HepG2 (cell line): ENCODE results near the gene NMNAT3. TPM values are rescaled to one million over a fixed set of nuclear protein-coding genes. Genes with fewer than 3 reads are reported as not detected.

Source experiments
- ATAC-seq: fragments of 200-7000 bp; cut with Tn5 transposase; 3 replicates; pipeline ENCODE4 v1.9.1; 2020; ENCODE audit warnings: mild to moderate bottlenecking, moderate library complexity
- BruUV-seq: library from RNA; stranded (reverse); fragments of 400-500 nt; replicated peaks from 2 replicates; lab custom pipeline; 2021; lab: Mats Ljungman, UMichigan
- CTCF ChIA-PET: fragments of 300-600 bp; formaldehyde crosslinking; extraction: SDS; loops from one replicate; lab custom pipeline; 2021; ENCODE audit warnings: low total read pairs, inconsistent platforms, low intra/inter-chr PET ratio; lab: Yijun Ruan, JAX
- POLR2A ChIA-PET: fragments of 350-600 bp; sonication (Branson Sonifier 250); formaldehyde crosslinking; loops from one replicate; lab custom pipeline; 2020; ENCODE audit warnings: antibody characterized with exemption, inconsistent platforms; lab: Yijun Ruan, JAX
- DNase-seq: peaks from one replicate; pipeline ENCODE4 v3.0.0-alpha.2; 2015; ENCODE audit warnings: low spot score
- FAIRE-seq: peaks from 3 replicates; lab custom pipeline; 2011; peaks lifted over from hg19 to GRCh38; lab: Jason Lieb, UNC
- H2AFZ ChIP-seq: one replicate; pipeline ENCODE4 v1.6.1; 2011; ENCODE audit warnings: low read length, inconsistent platforms
- H3K27ac ChIP-seq: fragments of 300-600 bp; 3 replicates; pipeline ENCODE4 v1.8.0; 2011; ENCODE audit warnings: mixed run types, mild to moderate bottlenecking, mixed read lengths, low read length, inconsistent platforms; ENCODE audit not compliant: insufficient read depth; ENCODE audit errors: extremely low read length
- H3K27me3 ChIP-seq, 2 experiments: fragments of 200-600 bp in 1 of 2; 2 replicates in 1 of 2; 3 replicates in 1 of 2; pipeline versions ENCODE4 v1.6.0 to v1.8.0; 2011; ENCODE audit warnings: low read length in 2 of 2, mild to moderate bottlenecking in 2 of 2, moderate library complexity in 2 of 2, inconsistent platforms in 1 of 2; ENCODE audit not compliant: insufficient read depth in 2 of 2, control insufficient read depth in 1 of 2
- H3K36me3 ChIP-seq, 2 experiments: fragments of 200-600 bp in 1 of 2; replicated peaks in 1 of 2; 2 replicates in 1 of 2; 3 replicates in 1 of 2; pipeline versions ENCODE4 v1.5.1 to v1.8.0; 2011; ENCODE audit warnings: low read length in 2 of 2, inconsistent platforms in 1 of 2; ENCODE audit not compliant: insufficient read depth in 2 of 2, control insufficient read depth in 1 of 2
- H3K4me1 ChIP-seq: 2 replicates; pipeline ENCODE4 v1.5.1; 2012; ENCODE audit warnings: low read length, inconsistent platforms; ENCODE audit not compliant: insufficient read depth
- H3K4me2 ChIP-seq: 2 replicates; pipeline ENCODE4 v1.6.0; 2011; ENCODE audit warnings: low read depth, low read length, inconsistent platforms
- H3K4me3 ChIP-seq, 3 experiments: fragments of 200-600 bp in 1 of 3; sonication (generic), shearing (Covaris generic) in 1 of 3; replicated peaks in 1 of 3; 2 replicates each; pipeline ENCODE4 v1.5.1; 2011 to 2016; ENCODE audit warnings: low read length in 3 of 3, inconsistent platforms in 2 of 3, low read depth in 2 of 3, mild to moderate bottlenecking in 2 of 3, control low read depth in 1 of 3, mixed read lengths in 1 of 3; ENCODE audit not compliant: insufficient read depth in 1 of 3
- H3K79me2 ChIP-seq: one replicate; pipeline ENCODE4 v1.6.1; 2011; ENCODE audit warnings: low read length, inconsistent platforms; ENCODE audit not compliant: insufficient read depth
- H3K9ac ChIP-seq: 2 replicates; pipeline ENCODE4 v1.6.0; 2011; ENCODE audit warnings: mild to moderate bottlenecking, low read depth, low read length, inconsistent platforms; ENCODE audit not compliant: insufficient read depth
- H3K9me3 ChIP-seq: 2 replicates; pipeline ENCODE4 v1.5.1; 2012; ENCODE audit warnings: mild to moderate bottlenecking, low read length
- H4K20me1 ChIP-seq: 2 replicates; pipeline ENCODE4 v1.6.0; 2011; ENCODE audit warnings: inconsistent platforms, mild to moderate bottlenecking, low read length, moderate library complexity; ENCODE audit not compliant: insufficient read depth
- CEBPB ChIP-seq: IDR thresholded peaks from 2 replicates; pipeline ENCODE4 v1.6.1; 2011; ENCODE audit warnings: low read depth, low read length, improper control_type of control experiment, borderline replicate concordance
- GABPA ChIP-seq, 2 experiments: IDR thresholded peaks; 2 replicates each; pipeline ENCODE4 v1.6.1; 2011 to 2016; ENCODE audit warnings: low read depth in 2 of 2, low read length in 1 of 2, missing biosample characterization in 1 of 2, missing genetic modification characterization in 1 of 2
- MAF1 ChIP-seq: sonication (generic); formaldehyde crosslinking; IDR thresholded peaks from 2 replicates; pipeline ENCODE4 v1.5.0; 2020; ENCODE audit warnings: missing genetic modification reagents, borderline replicate concordance
- PITX1 ChIP-seq: sonication (generic); formaldehyde crosslinking; IDR thresholded peaks from 2 replicates; pipeline ENCODE4 v1.5.1; 2020; ENCODE audit warnings: mild to moderate bottlenecking, missing genetic modification reagents
- RCOR2 ChIP-seq: IDR thresholded peaks from 2 replicates; pipeline ENCODE4 v1.6.1; 2016; ENCODE audit warnings: missing biosample characterization, missing genetic modification reagents
- ZNF232 ChIP-seq: sonication (generic); formaldehyde crosslinking; IDR thresholded peaks from 2 replicates; pipeline ENCODE4 v1.4.0; 2020; ENCODE audit warnings: missing genetic modification reagents, borderline replicate concordance
- ZNF558 ChIP-seq: sonication (generic); formaldehyde crosslinking; IDR thresholded peaks from 2 replicates; pipeline ENCODE4 v1.9.0; 2022; ENCODE audit warnings: mild to moderate bottlenecking, missing genetic modification reagents, borderline replicate concordance
- WGBS: methylation state at CpG from one replicate; pipeline ENCODE4 v1.1.6; 2017; ENCODE audit warnings: low lambda C conversion rate; 5-methylcytosine and 5-hydroxymethylcytosine counted together
- in situ Hi-C: cut with HindIII; loops from 2 replicates; pipeline ENCODE4 v1.10.0; 2017; ENCODE audit warnings: low pct_unique_long_range_greater_than_20kb; ENCODE audit not compliant: extremely low pct_ligation_motif_present
- intact Hi-C: fragments of 100-400 bp; cut with micrococcal nuclease; formaldehyde crosslinking; loops from one replicate; pipeline ENCODE4 v1.10.0; 2022; ENCODE audit not compliant: unreplicated experiment
- polyA plus RNA-seq, 8 experiments: library from polyadenylated mRNA; depleted of rRNA in 3 of 8; stranded (reverse) in 7 of 8; unstranded in 1 of 8; fragments of >200 nt; fragmentation: Illumina TruSeq in 4 of 8; extraction: Trizol in 4 of 8; gene quantifications; 2 replicates each; pipeline versions ENCODE4 v1.2.1 to v1.2.3, GENCODE V29; 2011 to 2016; ENCODE audit warnings: low read depth in 4 of 8, missing spikeins in 1 of 8, mixed read lengths in 1 of 8; ENCODE audit not compliant: insufficient read depth in 1 of 8
- total RNA-seq, 5 experiments: library from RNA; depleted of rRNA; stranded (reverse); fragments of >200 nt; fragmentation: Illumina TruSeq; extraction: Trizol; gene quantifications; 2 replicates each; pipeline ENCODE4 v1.2.3, GENCODE V29; 2016; ENCODE audit warnings: low read depth in 1 of 5
- TF ChIP-seq, protein P1 (sequence below): sonication (generic); formaldehyde crosslinking; IDR thresholded peaks from 2 replicates; pipeline ENCODE4 v1.5.0; 2020; ENCODE audit warnings: mild to moderate bottlenecking, missing genetic modification reagents
- TF ChIP-seq, protein P2 (sequence below): sonication (generic); formaldehyde crosslinking; IDR thresholded peaks from 2 replicates; pipeline ENCODE4 v1.5.1; 2020; ENCODE audit warnings: missing genetic modification reagents, mild to moderate bottlenecking, borderline replicate concordance

NMNAT3 gene
- total and polyA plus RNA-seq, 2 of the 13 experiments (the other 11 are each of a cell fraction or from before 2014, with no cell fraction given) = 6.1 to 7.0 TPM

GRCh38 chr3:139689708-139690228 is 12.0 kb upstream of the NMNAT3 start:
- Histone ChIP-seq H2AFZ (no peak overlapping the region), H4K20me1 (no peaks in the 10 kb centered on the region), H3K9ac (no peak overlapping the region), H3K36me3 (no peaks in the 10 kb centered on the region), H3K4me2 (no peak overlapping the region), H3K27me3 (0 out of 5 replicates have a peak, but pooled peaks cover 0 to 5% of the 10 kb centered on the region in 2 experiments), H3K27ac (no peak overlapping the region), H3K4me3 (no peak overlapping the region), H3K9me3 (no peaks in the 10 kb centered on the region), H3K79me2 (no peaks in the 10 kb centered on the region), H3K4me1 (no peaks in the 10 kb centered on the region)
- no peak for FAIRE-seq
- in situ Hi-C loops = no loop called here
- TF ChIP-seq RCOR2 (CRISPR knock-in tag) (no peak), MAF1 (CRISPR knock-in tag) (no peak), ZNF558 (no peak)
- intact Hi-C loops = no loop called here
- POLR2A ChIA-PET = no interaction called here
- 68% methylated on average over 7 of the region's 7 CpGs for WGBS
- no peak for DNase-seq
- no TSS peak for BruUV-seq
- CTCF ChIA-PET = no interaction called here
- no peak for ATAC-seq

DNA sequence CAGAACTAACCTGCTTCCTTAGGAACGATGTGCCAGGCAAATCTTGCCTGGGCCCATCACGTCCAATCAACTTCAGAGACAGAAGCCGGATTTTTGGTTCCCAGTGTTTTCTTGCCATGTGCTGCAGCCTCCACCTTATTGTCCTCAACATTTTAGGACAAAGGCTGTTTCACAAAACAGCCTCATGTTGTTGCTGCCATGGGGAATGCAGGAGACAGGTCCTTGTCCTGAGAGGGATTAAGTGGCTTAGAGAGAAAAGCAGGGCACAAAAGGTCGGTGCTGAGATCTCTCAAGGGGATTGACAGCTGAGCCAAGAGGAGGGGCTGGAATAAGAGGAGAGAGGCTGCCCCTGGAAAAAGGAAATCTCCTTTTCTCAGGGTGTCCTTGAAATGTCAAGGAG is 11.3 kb upstream of the NMNAT3 start:
- H3K9ac ChIP-seq = no peak overlapping the region
- ChIA-PET POLR2A (no interaction called here), CTCF (no interaction called here)
- in situ Hi-C loops (no loop called here), intact Hi-C loops (no loop called here)
- no peaks in the 10 kb centered on the region for H3K9me3 ChIP-seq
- no peak for ATAC-seq
- BruUV-seq = no TSS peak
- no peaks in the 10 kb centered on the region for H3K4me1 ChIP-seq
- H3K4me2 ChIP-seq = no peak overlapping the region
- H2AFZ ChIP-seq = no peak overlapping the region
- no peak for TF ChIP-seq ZNF232 (CRISPR knock-in tag)
- TF ChIP-seq PITX1 (CRISPR knock-in tag) = no peak
- TF ChIP-seq, protein P1, sequence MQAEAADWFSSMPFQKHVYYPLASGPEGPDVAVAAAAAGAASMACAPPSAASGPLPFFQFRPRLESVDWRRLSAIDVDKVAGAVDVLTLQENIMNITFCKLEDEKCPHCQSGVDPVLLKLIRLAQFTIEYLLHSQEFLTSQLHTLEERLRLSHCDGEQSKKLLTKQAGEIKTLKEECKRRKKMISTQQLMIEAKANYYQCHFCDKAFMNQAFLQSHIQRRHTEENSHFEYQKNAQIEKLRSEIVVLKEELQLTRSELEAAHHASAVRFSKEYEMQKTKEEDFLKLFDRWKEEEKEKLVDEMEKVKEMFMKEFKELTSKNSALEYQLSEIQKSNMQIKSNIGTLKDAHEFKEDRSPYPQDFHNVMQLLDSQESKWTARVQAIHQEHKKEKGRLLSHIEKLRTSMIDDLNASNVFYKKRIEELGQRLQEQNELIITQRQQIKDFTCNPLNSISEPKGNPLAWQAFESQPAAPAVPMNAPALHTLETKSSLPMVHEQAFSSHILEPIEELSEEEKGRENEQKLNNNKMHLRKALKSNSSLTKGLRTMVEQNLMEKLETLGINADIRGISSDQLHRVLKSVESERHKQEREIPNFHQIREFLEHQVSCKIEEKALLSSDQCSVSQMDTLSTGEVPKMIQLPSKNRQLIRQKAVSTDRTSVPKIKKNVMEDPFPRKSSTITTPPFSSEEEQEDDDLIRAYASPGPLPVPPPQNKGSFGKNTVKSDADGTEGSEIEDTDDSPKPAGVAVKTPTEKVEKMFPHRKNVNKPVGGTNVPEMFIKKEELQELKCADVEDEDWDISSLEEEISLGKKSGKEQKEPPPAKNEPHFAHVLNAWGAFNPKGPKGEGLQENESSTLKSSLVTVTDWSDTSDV = no peak
- no peak for TF ChIP-seq GABPA (IDR thresholded peaks at IDR 0.05; ENCODE audit: low read depth, low read length)
- TF ChIP-seq GABPA (CRISPR knock-in tag; IDR thresholded peaks at IDR 0.05; ENCODE audit: low read depth) = no peak
- no peak for TF ChIP-seq CEBPB
- TF ChIP-seq, protein P2, sequence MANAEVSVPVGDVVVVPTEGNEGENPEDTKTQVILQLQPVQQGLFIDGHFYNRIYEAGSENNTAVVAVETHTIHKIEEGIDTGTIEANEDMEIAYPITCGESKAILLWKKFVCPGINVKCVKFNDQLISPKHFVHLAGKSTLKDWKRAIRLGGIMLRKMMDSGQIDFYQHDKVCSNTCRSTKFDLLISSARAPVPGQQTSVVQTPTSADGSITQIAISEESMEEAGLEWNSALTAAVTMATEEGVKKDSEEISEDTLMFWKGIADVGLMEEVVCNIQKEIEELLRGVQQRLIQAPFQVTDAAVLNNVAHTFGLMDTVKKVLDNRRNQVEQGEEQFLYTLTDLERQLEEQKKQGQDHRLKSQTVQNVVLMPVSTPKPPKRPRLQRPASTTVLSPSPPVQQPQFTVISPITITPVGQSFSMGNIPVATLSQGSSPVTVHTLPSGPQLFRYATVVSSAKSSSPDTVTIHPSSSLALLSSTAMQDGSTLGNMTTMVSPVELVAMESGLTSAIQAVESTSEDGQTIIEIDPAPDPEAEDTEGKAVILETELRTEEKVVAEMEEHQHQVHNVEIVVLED (CRISPR knock-in tag) = no peak
- no peak for FAIRE-seq
- no peak for DNase-seq
- 17% methylated on average over 4 of the region's 4 CpGs for WGBS
- H3K4me3 ChIP-seq = no peak overlapping the region
- H3K27ac ChIP-seq = no peak overlapping the region
- H3K79me2 ChIP-seq = no peaks in the 10 kb centered on the region
- peaks cover 0 to 5% of the 10 kb centered on the region in 2 experiments; a peak in 1 of 5 replicates for H3K27me3 ChIP-seq
- H4K20me1 ChIP-seq = no peaks in the 10 kb centered on the region
- H3K36me3 ChIP-seq = no peaks in the 10 kb centered on the region
